ENCODE measurements around the gene CCIN.
"Not testable (repeated sequence)": the region's sequence is repeated elsewhere in the genome, so short reads cannot be mapped to it uniquely, and the experiment has no call there.

- not testable (repeated sequence) for TF ChIP-seq CTCF, POLR2A (IDR thresholded peaks at IDR 0.05)
Observed at GRCh38 chr9:36131666-36132065, 37.5 kb upstream of the CCIN start.

All from transverse colon (tissue), 3 donors.